GM18511 (cell line): ENCODE measurements around the gene ANK3.

ENCODE experiments used
- ATAC-seq: cut with Tn5 transposase; IDR thresholded peaks from one replicate; pipeline ENCODE4 v1.9.1; 2021; ENCODE audit warnings: mild to moderate bottlenecking, moderate library complexity; ENCODE audit not compliant: unreplicated experiment

The ANK3 gene

DNA sequence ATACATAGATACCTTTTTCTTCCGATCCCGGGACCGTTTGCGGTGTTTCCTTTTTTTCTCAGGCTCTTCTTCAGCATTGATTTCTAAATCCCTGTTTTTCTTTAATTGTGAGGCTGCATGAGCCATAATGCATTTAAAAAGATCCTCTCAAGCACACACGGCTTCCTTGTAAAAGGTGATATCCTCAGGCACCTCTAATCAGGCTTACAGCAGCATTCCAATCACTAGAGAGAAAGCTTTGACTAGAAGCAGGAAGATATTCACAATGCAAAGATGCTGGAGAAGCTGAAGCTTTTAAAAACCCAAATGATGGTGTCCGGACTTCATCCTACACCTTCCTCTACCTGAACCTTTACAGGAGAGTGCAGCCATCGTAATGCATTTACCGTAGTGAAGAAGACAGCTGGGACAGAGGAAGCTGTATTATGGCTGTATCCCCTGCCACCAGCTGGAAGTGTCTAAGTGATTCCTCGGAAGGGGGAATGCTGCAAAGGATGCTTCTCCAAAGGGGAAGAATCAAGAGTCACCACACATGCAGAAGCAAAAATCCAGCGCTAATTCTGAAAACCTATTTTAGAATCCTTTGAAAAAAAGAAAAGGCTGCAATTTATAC is at the start of gene ANK3:
TSS of gene ANK3 (minus strand) at position 463 of the 613 bp plus-strand sequence. CDS start at position 126, 337 bp downstream.
- ATAC-seq, result no peak

DNA sequence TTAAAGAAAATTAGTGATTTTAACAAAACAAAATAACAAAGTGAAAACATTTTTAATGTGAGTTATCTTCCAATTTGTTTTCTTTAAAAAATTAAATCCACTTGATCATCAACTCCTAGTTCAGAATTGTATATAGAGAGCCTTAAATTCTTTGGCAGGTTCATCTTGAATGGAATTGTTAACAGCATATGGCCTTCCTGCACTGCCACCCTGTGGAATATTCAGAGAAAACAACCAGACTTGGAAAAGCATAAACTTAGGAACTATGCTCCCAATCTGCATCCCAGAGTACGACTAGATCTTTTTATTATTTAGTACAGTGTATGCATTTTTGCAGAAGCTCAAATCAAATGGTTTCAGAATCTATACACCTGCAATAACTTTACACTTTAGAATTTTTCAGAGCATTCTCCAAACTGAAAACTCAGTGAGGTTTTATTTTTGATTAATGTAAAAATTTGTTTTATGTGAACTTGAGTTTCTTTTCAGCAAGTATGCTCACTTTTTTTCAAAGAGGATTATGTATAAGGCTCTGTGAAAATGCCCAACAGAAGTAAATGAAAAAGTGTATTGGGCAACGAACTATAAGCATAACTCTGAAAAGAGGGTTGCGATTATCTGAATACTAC is 44.9 kb upstream of the ANK3 start:
- peak; percentile 56 for ATAC-seq

DNA sequence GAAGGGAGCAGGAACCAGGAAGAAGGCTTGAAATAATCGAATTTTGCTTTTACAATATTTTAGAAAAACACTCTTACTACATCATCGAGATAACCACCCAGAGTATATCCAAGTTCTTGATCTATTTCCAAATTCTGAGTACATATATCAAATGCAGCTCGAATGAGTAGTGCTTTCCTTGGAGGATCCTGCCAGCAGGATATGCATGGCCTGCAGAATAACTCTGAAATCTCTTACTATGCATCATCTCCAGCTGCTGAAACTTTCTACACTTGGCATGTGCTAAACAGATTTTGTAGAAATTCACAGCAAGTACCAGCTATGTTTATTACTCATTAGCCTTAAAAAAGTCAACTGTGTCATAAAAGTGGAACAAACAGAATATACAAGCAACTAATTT is 44.0 kb upstream of the ANK3 start:
- ATAC-seq, result no peak

DNA sequence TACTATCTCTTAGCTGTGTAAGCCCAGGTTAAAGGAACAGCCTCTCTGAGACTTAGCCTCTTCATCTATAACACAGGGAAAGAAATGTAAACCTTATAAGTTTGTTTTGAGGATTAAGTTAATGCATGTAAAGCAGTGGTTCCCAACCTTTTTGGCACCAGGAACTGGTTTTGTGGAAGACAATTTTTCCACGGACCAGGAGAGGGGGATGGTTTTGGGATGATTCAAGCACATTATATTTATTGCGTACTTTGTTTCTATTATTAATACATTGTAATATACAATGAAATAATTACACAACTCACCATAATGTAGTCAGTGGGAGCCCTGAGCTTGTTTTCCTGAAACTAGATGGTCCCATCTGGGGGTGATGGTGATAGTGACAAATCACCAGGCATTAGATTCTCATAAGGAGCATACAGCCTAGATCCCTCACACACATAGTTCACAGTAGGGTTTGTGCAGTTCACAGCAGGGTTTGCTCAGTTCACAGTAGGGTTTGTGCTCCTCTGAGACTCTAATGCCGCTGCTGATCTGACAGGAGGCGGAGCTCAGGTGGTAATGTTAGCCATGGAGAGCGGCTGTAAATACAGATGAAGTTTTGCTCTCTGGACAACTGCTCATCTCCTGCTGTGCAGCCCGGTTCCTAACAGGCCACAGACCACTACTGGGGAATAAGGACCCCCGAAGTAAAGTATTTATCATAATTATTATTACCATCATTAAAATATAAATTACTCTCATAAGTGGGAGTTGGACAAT is 41.3 kb upstream of the ANK3 start:
- ATAC-seq, result no peak

DNA sequence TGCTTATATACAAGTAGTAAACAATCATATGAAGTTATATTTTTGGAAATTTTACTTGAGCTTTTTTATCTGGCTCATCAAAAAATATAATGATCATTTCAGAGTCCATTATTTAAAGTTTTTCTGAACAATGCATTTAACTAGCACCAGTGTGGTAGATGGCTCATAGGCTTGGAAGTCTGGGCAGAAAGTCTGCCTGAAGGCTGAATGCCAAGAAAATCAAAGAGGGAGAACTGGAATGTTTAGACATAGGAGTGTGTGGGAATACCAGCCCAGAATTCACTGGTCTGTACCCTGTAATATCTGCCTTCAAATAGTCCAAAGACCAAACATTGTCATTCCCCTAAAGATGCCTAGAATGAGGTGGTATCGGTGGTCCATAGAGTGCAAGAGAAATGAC is 40.3 kb upstream of the ANK3 start:
- no peak for ATAC-seq

DNA sequence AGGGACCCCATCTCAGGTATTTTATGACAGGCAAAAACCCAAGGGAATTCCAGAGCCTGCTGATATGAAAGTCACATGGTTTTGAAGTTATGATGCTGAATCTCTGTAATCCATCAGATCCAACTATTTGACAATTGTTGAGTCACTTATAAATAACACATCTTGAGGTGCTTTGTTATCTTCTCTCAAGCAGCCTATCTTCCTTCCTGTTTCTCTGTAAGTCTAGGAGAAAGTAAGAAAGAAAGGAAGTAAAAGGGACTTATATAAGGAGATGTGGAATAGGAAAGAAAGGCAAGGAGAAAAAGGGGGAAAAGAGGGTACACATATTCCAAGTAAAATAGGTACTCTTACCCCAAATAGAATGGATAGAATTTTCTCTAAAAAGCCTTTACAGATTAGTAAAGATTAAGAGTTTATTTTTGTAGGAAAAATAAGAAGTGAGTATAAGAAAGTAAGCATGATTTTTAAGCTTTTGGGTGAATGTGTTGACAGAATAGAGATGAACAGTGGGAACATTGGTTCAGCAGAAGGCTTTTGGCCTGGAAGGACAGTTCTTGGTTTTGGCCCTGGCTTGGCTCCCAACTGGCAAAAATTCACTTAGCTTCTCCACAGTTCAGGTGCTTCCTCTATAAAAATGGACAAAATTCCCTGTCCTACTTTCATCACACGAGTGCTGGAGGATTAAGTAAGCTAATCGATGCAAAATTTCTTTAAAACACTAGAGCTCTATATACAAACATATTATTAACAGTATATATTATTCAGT is 39.6 kb upstream of the ANK3 start:
- no peak for ATAC-seq

DNA sequence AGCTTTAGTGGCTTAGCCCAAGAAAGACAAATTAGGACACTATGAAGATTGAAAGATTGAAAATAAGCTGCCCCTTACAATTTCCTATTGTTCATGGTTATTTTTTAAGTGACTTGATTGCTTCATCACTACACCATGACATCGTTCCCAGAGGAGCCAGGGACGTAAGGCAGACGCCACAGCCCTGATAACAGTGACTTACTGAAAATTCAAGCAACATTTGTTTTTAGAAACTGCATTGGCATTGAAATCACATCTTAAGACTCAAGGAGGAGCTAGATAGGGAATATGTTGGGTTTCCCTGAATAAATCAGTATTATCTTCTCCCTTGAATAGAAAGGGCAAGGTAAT is 38.7 kb upstream of the ANK3 start:
- ATAC-seq, result no peak

DNA sequence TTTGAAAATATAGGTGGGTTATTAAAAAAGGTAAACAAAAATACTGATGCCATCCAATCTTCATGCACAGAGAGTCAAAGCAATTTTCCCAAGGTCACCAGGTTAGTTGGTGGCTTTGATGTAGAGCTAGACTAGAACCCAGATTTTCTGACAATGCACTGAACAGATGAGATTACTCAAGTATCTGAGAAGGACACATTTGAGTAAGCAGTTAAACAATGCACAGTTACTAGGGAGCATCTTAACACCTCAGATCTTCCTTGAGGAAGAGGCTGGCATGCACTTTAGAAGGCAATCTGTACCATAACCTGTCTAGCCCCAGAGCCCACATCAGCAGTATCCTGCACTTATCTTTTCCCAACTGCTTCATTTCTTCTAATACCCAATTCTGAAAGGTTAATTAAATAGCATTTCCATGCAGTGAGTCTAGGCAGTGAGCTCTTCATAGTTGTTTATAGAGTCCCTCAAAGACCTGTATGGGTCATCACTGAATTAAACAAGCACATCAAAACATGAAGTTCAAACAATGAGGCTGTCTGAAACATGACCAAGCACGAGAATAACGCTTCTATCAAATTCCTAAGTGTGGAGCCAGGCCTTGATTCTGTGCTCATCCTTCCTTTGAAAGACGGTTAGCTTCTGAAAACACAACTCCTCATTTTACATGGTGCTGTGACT is 38.2 kb upstream of the ANK3 start:
- no peak for ATAC-seq

DNA sequence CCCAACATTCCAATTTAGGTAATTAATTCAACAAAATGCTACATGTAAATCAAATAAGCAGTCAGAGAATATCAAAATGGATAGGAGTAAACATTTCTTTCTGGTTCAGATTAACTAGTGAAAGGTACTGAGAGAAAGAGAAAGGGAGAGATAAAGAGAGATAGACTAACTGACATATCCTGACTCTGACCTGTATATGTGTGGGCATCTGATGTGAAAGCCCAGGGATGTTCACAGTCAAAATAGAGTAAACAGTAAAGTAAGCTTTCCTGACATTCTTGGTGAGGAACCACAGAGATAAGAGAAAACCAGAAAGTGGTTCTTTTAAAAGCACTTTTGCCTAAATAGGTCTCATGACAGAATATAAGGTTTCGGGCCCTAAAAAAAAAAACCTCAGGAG is 37.5 kb upstream of the ANK3 start:
- ATAC-seq, result no peak

DNA sequence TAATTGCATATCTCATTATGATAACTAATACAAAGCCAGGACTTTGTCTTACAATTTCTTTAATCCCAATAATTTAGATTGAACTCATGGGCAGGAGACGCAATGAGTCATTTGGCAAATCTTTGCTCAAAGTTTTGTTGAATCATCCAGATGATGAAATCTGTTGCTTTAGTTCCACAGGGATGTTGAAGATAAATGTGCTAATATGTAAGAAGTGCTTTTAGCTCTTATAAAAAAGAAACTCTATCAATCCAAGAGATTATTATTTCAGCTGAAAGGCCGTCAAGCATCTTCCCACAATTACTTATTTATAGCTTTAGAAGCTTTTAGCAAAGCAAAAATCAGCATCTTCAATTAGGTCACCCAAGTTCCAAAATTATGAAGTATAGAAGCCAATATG is 36.8 kb upstream of the ANK3 start:
- ATAC-seq, result no peak

DNA sequence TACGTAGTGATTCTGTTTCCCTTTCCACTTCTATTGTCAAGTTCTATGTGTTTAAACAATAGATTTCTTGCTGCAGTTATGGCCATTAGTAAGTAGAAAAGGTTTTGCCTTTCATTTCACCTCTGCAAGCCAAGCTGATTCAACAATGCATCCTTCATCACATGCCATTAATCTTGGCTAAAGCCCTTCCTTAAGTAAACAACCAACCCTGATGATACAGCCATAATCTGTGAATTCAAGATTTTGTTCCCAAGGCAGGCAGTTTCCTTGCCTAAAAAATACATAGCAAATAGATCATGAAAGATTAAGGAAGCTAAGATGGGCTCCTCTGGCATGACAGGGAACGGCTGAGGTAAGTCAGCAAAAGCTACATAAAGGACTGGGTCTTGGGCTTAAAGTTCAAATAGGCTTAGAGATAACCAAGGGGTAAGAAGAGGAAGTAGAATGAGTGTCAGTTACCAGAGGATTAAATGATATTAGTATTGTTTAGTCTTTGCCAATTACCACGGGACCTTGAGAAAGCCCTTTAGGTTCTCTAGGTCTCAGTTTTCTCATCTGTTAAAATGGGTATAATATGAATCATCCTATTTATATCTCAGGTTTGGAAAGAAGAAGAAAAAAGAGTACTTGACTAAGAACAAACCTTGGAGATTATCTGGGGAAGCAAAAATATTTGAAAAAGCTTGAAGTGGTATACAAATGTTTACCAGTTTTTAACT is 35.9 kb upstream of the ANK3 start:
- no peak for ATAC-seq

DNA sequence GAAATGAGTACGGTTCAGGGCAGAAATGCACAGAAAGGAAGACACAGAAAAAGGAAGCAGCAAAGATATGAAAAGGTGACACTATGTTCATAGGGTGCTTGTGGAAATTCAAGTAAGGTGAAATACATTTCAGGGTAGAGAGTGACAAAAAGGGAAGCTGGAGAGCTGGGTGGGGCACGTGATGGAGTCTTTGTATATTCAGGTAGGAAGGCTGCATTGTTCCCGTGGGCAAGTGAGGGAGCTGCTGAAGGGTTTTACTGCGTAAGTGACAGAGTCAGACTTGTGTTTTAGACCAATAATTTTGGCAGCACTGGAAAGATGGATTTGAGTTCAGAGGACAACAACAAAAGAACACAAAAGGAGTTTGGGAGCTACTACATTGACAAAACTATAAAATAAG is 35.3 kb upstream of the ANK3 start:
- no peak for ATAC-seq

DNA sequence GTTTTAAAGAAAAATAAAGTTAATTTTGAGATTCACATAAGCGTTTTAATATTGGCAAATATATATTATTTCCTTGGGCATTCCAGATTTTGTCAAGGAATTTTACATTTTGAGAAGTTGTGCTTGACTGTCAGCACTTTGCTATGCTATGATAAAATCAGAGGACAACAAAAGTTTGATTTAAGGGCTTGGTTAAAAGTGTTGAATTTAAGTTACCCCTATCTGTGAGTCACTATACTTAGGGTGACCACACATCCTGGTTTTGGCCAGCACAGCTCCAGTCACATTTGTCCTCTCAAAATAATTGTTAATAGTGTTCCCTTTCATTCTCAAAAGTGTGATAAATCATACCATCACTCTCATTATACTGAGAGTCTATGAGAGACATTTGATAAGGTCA is 34.2 kb upstream of the ANK3 start:
- no peak for ATAC-seq

DNA sequence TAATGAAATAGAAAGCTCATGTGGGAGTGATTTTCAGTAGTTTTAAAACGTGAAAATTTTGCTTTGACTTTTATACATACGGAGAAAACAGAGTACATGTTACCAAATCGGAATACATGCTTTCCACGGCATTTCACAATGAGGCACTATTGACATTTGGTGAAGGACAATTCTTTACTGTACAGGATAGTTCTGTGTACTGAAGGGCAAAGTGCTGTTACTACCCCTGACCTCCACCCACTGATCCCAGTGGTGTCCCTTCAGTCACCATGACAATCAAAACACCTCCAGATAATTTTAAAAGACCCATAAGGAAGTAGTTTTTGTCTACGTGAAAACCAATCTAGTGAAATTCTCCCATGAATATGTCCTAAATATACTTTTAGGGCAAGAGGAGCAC is 33.1 kb upstream of the ANK3 start:
- ATAC-seq, result no peak

DNA sequence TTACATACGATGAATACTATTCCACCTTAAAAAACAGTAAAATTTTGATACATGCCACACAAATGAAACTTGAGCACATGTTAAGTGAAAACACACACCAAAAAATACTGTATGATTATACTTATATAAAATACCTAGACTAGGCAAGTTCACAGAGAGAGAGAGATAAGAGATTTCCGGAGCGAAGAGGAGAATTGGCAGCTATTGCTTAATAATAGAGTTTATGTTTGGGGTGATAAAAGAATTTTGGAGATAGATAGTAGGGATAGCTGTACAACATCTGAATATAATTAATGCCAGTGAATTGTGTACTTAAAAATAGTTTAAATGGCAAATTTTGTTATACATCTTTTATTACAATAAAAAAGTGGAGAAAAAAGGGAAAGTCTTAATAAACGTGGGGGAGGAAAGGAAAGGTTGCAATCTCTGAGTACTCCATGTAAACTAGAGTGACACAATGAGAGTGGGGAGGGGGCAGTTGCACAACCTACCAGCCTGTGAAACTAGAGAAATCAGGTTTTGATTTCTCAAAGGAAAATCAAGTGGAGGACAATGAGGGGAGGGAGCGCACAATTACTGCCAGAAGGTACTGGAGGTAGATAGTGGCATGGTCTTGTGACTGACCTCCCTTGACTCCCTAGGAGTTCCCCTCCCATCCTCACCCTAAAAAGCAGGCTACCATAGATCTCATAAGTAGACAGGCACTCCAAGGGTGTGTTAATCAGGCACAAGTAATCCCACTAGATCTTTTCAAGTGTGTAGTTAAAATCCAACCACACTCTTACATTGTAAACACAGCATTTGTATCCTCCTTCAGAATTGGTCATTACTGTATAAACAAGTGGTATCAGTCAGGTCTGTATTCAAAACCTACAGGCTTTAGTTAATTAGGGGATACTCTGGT is 31.6 kb upstream of the ANK3 start:
- no peak for ATAC-seq

DNA sequence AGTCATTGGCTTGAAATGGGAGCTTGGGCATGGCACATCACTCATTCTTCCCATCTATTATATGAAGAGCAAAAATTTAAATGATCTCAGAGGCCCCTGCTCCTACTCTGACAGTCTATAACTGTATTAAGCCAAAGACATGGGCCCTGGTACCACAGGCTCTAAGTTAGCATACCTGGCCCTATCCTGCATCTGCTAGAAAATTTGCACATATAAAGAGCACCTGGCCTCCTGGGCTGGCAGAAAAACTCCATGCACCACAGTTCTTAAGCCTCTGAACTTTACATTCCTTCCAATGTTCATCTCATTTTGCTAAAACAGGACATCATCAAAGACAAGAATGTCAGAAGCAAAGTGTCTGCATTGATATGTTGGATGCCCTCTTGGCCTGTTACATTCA is 29.6 kb upstream of the ANK3 start:
- ATAC-seq, result no peak

DNA sequence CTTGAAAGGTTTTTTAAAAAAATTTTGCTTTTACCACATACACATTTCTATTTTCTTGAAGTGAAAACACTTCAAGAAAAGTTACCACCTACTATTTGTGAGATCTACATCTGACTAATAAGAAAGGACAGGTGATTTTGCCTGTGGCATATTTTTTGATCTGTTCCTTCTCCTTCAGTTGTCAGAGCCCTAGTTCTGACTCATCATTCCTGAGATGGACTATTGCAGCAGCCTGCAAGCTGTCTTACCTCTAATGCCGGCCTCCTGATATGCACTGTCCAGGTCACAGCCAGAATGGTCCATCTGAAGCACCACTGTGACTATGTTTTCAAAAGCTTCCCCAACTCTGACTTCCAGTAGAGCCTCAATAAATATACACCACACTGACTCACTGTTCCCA is 28.2 kb upstream of the ANK3 start:
- no peak for ATAC-seq

DNA sequence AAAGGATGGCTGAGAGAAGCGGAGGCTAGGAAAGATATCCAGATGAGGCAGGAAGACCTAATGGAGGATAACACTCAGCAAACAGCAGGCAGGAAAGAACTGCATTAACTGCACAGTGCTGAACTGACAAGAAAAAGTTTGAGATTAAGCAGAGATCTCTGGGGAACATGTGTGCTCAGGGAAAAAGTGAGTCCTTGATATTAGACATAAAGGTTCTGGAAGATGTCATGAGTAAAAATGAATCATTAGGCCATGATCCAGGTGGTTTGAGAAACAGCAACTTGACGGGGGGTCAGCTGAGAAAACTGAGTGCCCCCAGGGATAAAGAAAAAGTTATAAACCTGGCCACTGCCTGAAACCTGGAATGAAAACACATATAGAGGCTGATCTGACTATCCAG is 27.3 kb upstream of the ANK3 start:
- no peak for ATAC-seq

DNA sequence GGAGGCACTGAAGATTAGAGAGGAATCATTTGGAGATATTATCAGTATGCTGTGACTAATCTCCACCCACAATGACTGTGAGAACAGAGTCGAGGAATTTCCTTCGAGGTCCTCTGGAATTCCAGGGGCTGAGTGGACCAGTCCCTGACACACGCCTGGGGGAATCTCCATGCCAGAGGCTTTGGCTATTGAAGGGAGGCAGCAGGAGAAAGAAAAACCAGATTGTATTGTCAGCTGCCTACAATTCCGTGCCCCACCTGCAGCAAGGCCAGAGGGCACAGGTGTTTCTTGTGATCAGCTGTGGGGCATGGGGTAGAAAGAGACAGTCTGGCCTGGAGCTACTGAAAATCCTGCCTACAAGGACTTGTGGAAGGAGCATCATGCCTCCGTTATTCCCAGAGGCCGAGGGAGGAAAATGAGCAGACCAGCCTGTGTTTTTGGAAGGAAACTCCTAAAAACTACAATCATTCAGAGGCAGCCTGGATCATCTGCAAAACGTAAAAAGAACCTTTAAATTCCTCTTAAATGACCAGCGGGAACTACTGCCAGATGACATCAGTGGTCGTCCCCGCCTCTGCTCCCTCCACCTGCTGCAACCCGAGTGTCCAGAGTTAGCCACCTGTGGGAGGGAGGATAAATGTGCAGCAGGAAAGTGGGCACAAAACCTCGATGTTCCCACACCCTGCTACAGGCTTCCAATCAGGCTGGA is 25.4 kb upstream of the ANK3 start:
- ATAC-seq, result no peak
